Activated T-helper 2 cell treated with anti-CD3 and anti-CD28 coated beads, Interferon-gamma antibody, Interleukin-2, Interleukin-4, amounts not matched to agents 10 μg/mL and 5 μg/mL and 100 μg/mL, durations not matched to agents 14 hours and 24 hours and 36 hours (primary cell): ENCODE data around the gene PXYLP1. TPM values are rescaled to one million over a fixed set of nuclear protein-coding genes. Genes with fewer than 3 reads are reported as not detected.

Source experiments
- DNase-seq: peaks from one replicate; pipeline ENCODE4 v3.0.0; 2021; ENCODE audit warnings: low spot score
- H3K27ac Mint-ChIP-seq: one replicate; pipeline ENCODE4 v1.8.0; 2021; ENCODE audit warnings: mixed read lengths
- H3K27me3 Mint-ChIP-seq: one replicate; pipeline ENCODE4 v1.8.0; 2021; ENCODE audit warnings: low read depth, mixed read lengths
- H3K36me3 Mint-ChIP-seq: one replicate; pipeline ENCODE4 v1.8.0; 2021; ENCODE audit warnings: low read depth, mixed read lengths
- H3K4me1 Mint-ChIP-seq: one replicate; pipeline ENCODE4 v1.8.0; 2021; ENCODE audit warnings: low read depth, mixed read lengths
- H3K4me3 Mint-ChIP-seq: one replicate; pipeline ENCODE4 v1.8.0; 2021; ENCODE audit warnings: low read depth, mild to moderate bottlenecking, moderate library complexity, mixed read lengths
- H3K9me3 Mint-ChIP-seq: one replicate; pipeline ENCODE4 v1.8.0; 2021; ENCODE audit warnings: mixed read lengths
- intact Hi-C: fragments of 100-400 bp; cut with micrococcal nuclease; formaldehyde crosslinking; loops from one replicate; pipeline ENCODE4 v1.15.1; 2023
- total RNA-seq: library from RNA; stranded (reverse); gene quantifications from 2 replicates; pipeline ENCODE4 v1.2.3, GENCODE V29; 2022

Gene PXYLP1
- total RNA-seq, 1 donor from 2014 or later = 57.2 TPM

- H3K4me1 Mint-ChIP-seq = peaks cover 87% of the 10 kb centered on the region
These were observed 27.3 kb downstream of the PXYLP1 start for GRCh38 chr3:141258973-141259372.

GRCh38 chr3:141259821-141260629, 28.4 kb downstream of the PXYLP1 start:
- Mint-ChIP-seq H3K4me3 (no peak overlapping the region), H3K27ac (peak overlapping the region; percentile 55), H3K4me1 (peaks cover 83% of the 10 kb centered on the region), H3K9me3 (no peaks in the 10 kb centered on the region), H3K27me3 (no peaks in the 10 kb centered on the region), H3K36me3 (peaks cover 67% of the 10 kb centered on the region)
- intact Hi-C loops = no loop called here
- DNase-seq = no peak

More at GRCh38 chr3:141258973-141259372, 27.3 kb downstream of the PXYLP1 start:
- Mint-ChIP-seq H3K9me3 (no peaks in the 10 kb centered on the region), H3K36me3 (peaks cover 57% of the 10 kb centered on the region), H3K27ac (peak overlapping the region; percentile 72), H3K27me3 (no peaks in the 10 kb centered on the region), H3K4me3 (no peak overlapping the region)
- DNase-seq = no peak
- intact Hi-C loops = loop anchor here (1.0 kb wide), 2 partner anchors 16 to 28 kb away; partner anchors contain the start of gene PXYLP1

- intact Hi-C loops = no loop called here
- H3K4me1 Mint-ChIP-seq = peaks cover 81% of the 10 kb centered on the region
- peak overlapping the region; percentile 90 for H3K27ac Mint-ChIP-seq
- no peak overlapping the region for H3K4me3 Mint-ChIP-seq
- DNase-seq = no peak
- no peaks in the 10 kb centered on the region for H3K27me3 Mint-ChIP-seq
- H3K36me3 Mint-ChIP-seq = peaks cover 65% of the 10 kb centered on the region
- H3K9me3 Mint-ChIP-seq = no peaks in the 10 kb centered on the region
These were observed 29.0 kb downstream of the PXYLP1 start for GRCh38 chr3:141260630-141260927.

GRCh38 chr3:141261472-141262307, 30.1 kb downstream of the PXYLP1 start:
- no peak for DNase-seq
- intact Hi-C loops = loop anchor here (1.0 kb wide), 2 partner anchors 12 to 24 kb away; no protein-coding TSS in a partner anchor
- Mint-ChIP-seq H3K4me3 (peak overlapping the region; percentile 66), H3K9me3 (no peaks in the 10 kb centered on the region), H3K27ac (peak overlapping the region; percentile 90), H3K4me1 (peaks cover 78% of the 10 kb centered on the region), H3K27me3 (no peaks in the 10 kb centered on the region), H3K36me3 (peaks cover 68% of the 10 kb centered on the region)

- Mint-ChIP-seq H3K4me1 (peaks cover 78% of the 10 kb centered on the region), H3K36me3 (peaks cover 68% of the 10 kb centered on the region), H3K27me3 (no peaks in the 10 kb centered on the region), H3K9me3 (no peaks in the 10 kb centered on the region), H3K4me3 (peak overlapping the region; percentile 79), H3K27ac (peak overlapping the region; percentile 78)
- DNase-seq = no peak
- intact Hi-C loops = loop anchor here (1.0 kb wide), 1 partner anchor 25 kb away; no protein-coding TSS in a partner anchor
These were observed 30.7 kb downstream of the PXYLP1 start for GRCh38 chr3:141262308-141262705.

GRCh38 chr3:141266186-141266585, 34.6 kb downstream of the PXYLP1 start:
- no peak for DNase-seq
- intact Hi-C loops = no loop called here
- Mint-ChIP-seq H3K9me3 (no peaks in the 10 kb centered on the region), H3K4me3 (peak overlapping the region; percentile 81), H3K36me3 (peaks cover 59% of the 10 kb centered on the region), H3K27ac (peak overlapping the region; percentile 97), H3K27me3 (no peaks in the 10 kb centered on the region), H3K4me1 (peaks cover 66% of the 10 kb centered on the region)

- peak overlapping the region; percentile 97 for H3K27ac Mint-ChIP-seq
- H3K4me1 Mint-ChIP-seq = peaks cover 64% of the 10 kb centered on the region
- H3K4me3 Mint-ChIP-seq = peak overlapping the region; percentile 81
- no peaks in the 10 kb centered on the region for H3K9me3 Mint-ChIP-seq
- H3K27me3 Mint-ChIP-seq = no peaks in the 10 kb centered on the region
- peak; percentile 36 for DNase-seq
- intact Hi-C loops = no loop called here
- peaks cover 53% of the 10 kb centered on the region for H3K36me3 Mint-ChIP-seq
These were observed 35.4 kb downstream of the PXYLP1 start for GRCh38 chr3:141266797-141267555.

GRCh38 chr3:141267629-141268028, 36.0 kb downstream of the PXYLP1 start:
- H3K27me3 Mint-ChIP-seq = no peaks in the 10 kb centered on the region
- H3K27ac Mint-ChIP-seq = peak overlapping the region; percentile 97
- H3K9me3 Mint-ChIP-seq = no peaks in the 10 kb centered on the region
- DNase-seq = no peak
- H3K4me3 Mint-ChIP-seq = peak overlapping the region; percentile 81
- intact Hi-C loops = no loop called here
- peaks cover 49% of the 10 kb centered on the region for H3K36me3 Mint-ChIP-seq
- peaks cover 63% of the 10 kb centered on the region for H3K4me1 Mint-ChIP-seq

GRCh38 chr3:141268306-141268705, 36.7 kb downstream of the PXYLP1 start:
- H3K27ac Mint-ChIP-seq = peak overlapping the region; percentile 97
- intact Hi-C loops = no loop called here
- no peak for DNase-seq

GRCh38 chr3:141268791-141269190, 37.2 kb downstream of the PXYLP1 start:
- peaks cover 51% of the 10 kb centered on the region for H3K36me3 Mint-ChIP-seq
- no peak overlapping the region for H3K4me3 Mint-ChIP-seq
- no peaks in the 10 kb centered on the region for H3K9me3 Mint-ChIP-seq
- intact Hi-C loops = no loop called here
- peaks cover 68% of the 10 kb centered on the region for H3K4me1 Mint-ChIP-seq
- H3K27ac Mint-ChIP-seq = no peak overlapping the region
- no peak for DNase-seq
- no peaks in the 10 kb centered on the region for H3K27me3 Mint-ChIP-seq

More at GRCh38 chr3:141268306-141268705, 36.7 kb downstream of the PXYLP1 start:
- Mint-ChIP-seq H3K4me3 (peak overlapping the region; percentile 0), H3K36me3 (peaks cover 51% of the 10 kb centered on the region), H3K27me3 (no peaks in the 10 kb centered on the region), H3K9me3 (no peaks in the 10 kb centered on the region), H3K4me1 (peaks cover 66% of the 10 kb centered on the region)

- H3K4me1 Mint-ChIP-seq = peaks cover 76% of the 10 kb centered on the region
- no peaks in the 10 kb centered on the region for H3K9me3 Mint-ChIP-seq
- DNase-seq = no peak
- H3K27me3 Mint-ChIP-seq = no peaks in the 10 kb centered on the region
- intact Hi-C loops = loop anchor here (10.0 kb wide), 1 partner anchor 255 kb away; no protein-coding TSS in a partner anchor
- peaks cover 52% of the 10 kb centered on the region for H3K36me3 Mint-ChIP-seq
- H3K4me3 Mint-ChIP-seq = no peak overlapping the region
- H3K27ac Mint-ChIP-seq = peak overlapping the region; percentile 62
These were observed 38.3 kb downstream of the PXYLP1 start for GRCh38 chr3:141269961-141270360.

- Mint-ChIP-seq H3K27ac (peak overlapping the region; percentile 76), H3K36me3 (peaks cover 55% of the 10 kb centered on the region), H3K4me1 (peaks cover 74% of the 10 kb centered on the region), H3K27me3 (no peaks in the 10 kb centered on the region), H3K4me3 (no peak overlapping the region), H3K9me3 (no peaks in the 10 kb centered on the region)
- intact Hi-C loops = loop anchor here (10.0 kb wide), 1 partner anchor 257 kb away; no protein-coding TSS in a partner anchor
- no peak for DNase-seq
These were observed 39.8 kb downstream of the PXYLP1 start for GRCh38 chr3:141271279-141272030.
